H1 (cell line): ENCODE results near the gene CIZ1. TPM values are rescaled to one million over a fixed set of nuclear protein-coding genes. Genes with fewer than 3 reads are reported as not detected.

ENCODE experiments used
- CTCF ChIA-PET: fragments of 300-600 bp; sonication (Branson Sonifier 250); formaldehyde crosslinking; loops from one replicate; lab custom pipeline; 2021; ENCODE audit not compliant: partially characterized antibody; lab: Charles Lee
- POLR2A ChIA-PET: fragments of 300-600 bp; sonication (Branson Sonifier 250); formaldehyde crosslinking; loops from one replicate; lab custom pipeline; 2021; ENCODE audit warnings: inconsistent platforms; ENCODE audit not compliant: partially characterized antibody; lab: Charles Lee
- DNase-seq, 2 experiments: peaks; one replicate each; pipeline versions ENCODE4 v3.0.0 to v3.0.0-alpha.2; 2010 to 2022; ENCODE audit warnings: low spot score in 2 of 2, low read depth in 1 of 2, mixed read lengths in 1 of 2
- FAIRE-seq: peaks from 2 replicates; lab custom pipeline; 2011; peaks lifted over from hg19 to GRCh38; lab: Jason Lieb, UNC
- H2AFZ ChIP-seq: 2 replicates; pipeline ENCODE4 v1.8.1; 2012; ENCODE audit warnings: low read length, inconsistent platforms
- H2AK5ac ChIP-seq: 2 replicates; pipeline ENCODE4 v1.6.1; 2013; ENCODE audit warnings: low read depth, low read length
- H2BK120ac ChIP-seq: replicated peaks from 2 replicates; pipeline ENCODE3; 2013; ENCODE audit warnings: low read depth, low read length, inconsistent platforms
- H2BK12ac ChIP-seq: 2 replicates; pipeline ENCODE4 v1.6.1; 2013; ENCODE audit warnings: low read depth, low read length
- H2BK15ac ChIP-seq: 2 replicates; pipeline ENCODE4 v1.6.1; 2013; ENCODE audit warnings: low read length
- H2BK20ac ChIP-seq: 2 replicates; pipeline ENCODE4 v1.6.1; 2013; ENCODE audit warnings: low read length
- H2BK5ac ChIP-seq: 2 replicates; pipeline ENCODE4 v1.6.1; 2013; ENCODE audit warnings: low read depth, low read length
- H3K14ac ChIP-seq: 2 replicates; pipeline ENCODE4 v1.6.1; 2013; ENCODE audit warnings: inconsistent platforms; ENCODE audit not compliant: insufficient read length
- H3K18ac ChIP-seq: 2 replicates; pipeline ENCODE4 v1.6.1; 2013; ENCODE audit warnings: low read length; ENCODE audit errors: extremely low read depth
- H3K23ac ChIP-seq: 2 replicates; pipeline ENCODE4 v1.6.1; 2013; ENCODE audit warnings: inconsistent platforms; ENCODE audit not compliant: insufficient read length
- H3K23me2 ChIP-seq: 2 replicates; pipeline ENCODE4 v1.6.1; 2013; ENCODE audit warnings: low read depth, low read length
- H3K27ac ChIP-seq: 2 replicates; pipeline ENCODE4 v1.6.1; 2011; ENCODE audit warnings: low read depth, low read length, inconsistent platforms
- H3K27me3 ChIP-seq, 4 experiments: replicated peaks in 1 of 4; 1 replicate in 1 of 4; 2 replicates in 3 of 4; pipeline versions ENCODE4 v1.6.1 to v1.8.1; 2011 to 2013; ENCODE audit warnings: low read length in 3 of 4, mild to moderate bottlenecking in 3 of 4, inconsistent platforms in 2 of 4, mixed read lengths in 2 of 4, moderate library complexity in 1 of 4; ENCODE audit not compliant: control insufficient read depth in 3 of 4, insufficient read depth in 3 of 4; ENCODE audit errors: extremely low read depth in 1 of 4
- H3K36me3 ChIP-seq, 4 experiments: 2 replicates each; pipeline versions ENCODE4 v1.6.1 to v1.8.1; 2011 to 2013; ENCODE audit warnings: mild to moderate bottlenecking in 4 of 4, low read length in 3 of 4, moderate library complexity in 2 of 4, control low read depth in 1 of 4, inconsistent platforms in 1 of 4; ENCODE audit not compliant: insufficient read depth in 4 of 4, control insufficient read depth in 2 of 4
- H3K4ac ChIP-seq: replicated peaks from 2 replicates; pipeline ENCODE3; 2013; ENCODE audit warnings: low read length, low read depth, mixed read lengths, inconsistent platforms; ENCODE audit not compliant: insufficient read length
- H3K4me1 ChIP-seq, 4 experiments: replicated peaks in 1 of 4; 1 replicate in 1 of 4; 2 replicates in 3 of 4; pipeline versions ENCODE4 v1.6.1 to v1.8.1; 2011 to 2013; ENCODE audit warnings: low read length in 3 of 4, inconsistent platforms in 2 of 4, mixed read lengths in 1 of 4; ENCODE audit not compliant: insufficient read depth in 4 of 4, control insufficient read depth in 3 of 4
- H3K4me2 ChIP-seq, 2 experiments: 2 replicates each; pipeline versions ENCODE4 v1.6.1 to v1.8.1; 2011 to 2013; ENCODE audit warnings: low read depth in 2 of 2, low read length in 2 of 2, control low read depth in 1 of 2, inconsistent platforms in 1 of 2, mild to moderate bottlenecking in 1 of 2; ENCODE audit not compliant: insufficient read depth in 1 of 2
- H3K4me3 ChIP-seq, 4 experiments: fragments of 200-600, 300-600 bp in 1 of 4; sonication (generic), shearing (Covaris generic), sonication (Bioruptor Twin) in 1 of 4; 2 replicates each; pipeline versions ENCODE4 v1.5.1 to v1.8.1; 2011 to 2016; ENCODE audit warnings: low read length in 4 of 4, low read depth in 3 of 4, control low read depth in 2 of 4, inconsistent platforms in 2 of 4, mild to moderate bottlenecking in 2 of 4, mixed read lengths in 1 of 4, moderate library complexity in 1 of 4; ENCODE audit not compliant: insufficient read depth in 2 of 4; ENCODE audit errors: extremely low read depth in 1 of 4
- H3K56ac ChIP-seq: replicated peaks from 2 replicates; pipeline ENCODE3; 2013; ENCODE audit warnings: low read depth, mild to moderate bottlenecking, mixed read lengths, low read length, inconsistent platforms; ENCODE audit not compliant: insufficient read length
- H3K79me1 ChIP-seq: 2 replicates; pipeline ENCODE4 v1.6.1; 2013; ENCODE audit warnings: low read depth, low read length, control low read depth
- H3K79me2 ChIP-seq, 2 experiments: 2 replicates each; pipeline versions ENCODE4 v1.6.1 to v1.8.1; 2012 to 2013; ENCODE audit warnings: low read length in 2 of 2, mild to moderate bottlenecking in 2 of 2, inconsistent platforms in 1 of 2; ENCODE audit not compliant: insufficient read depth in 2 of 2, control insufficient read depth in 1 of 2
- H3K9ac ChIP-seq, 4 experiments: replicated peaks in 1 of 4; 1 replicate in 1 of 4; 2 replicates in 3 of 4; pipeline versions ENCODE4 v1.6.1 to v1.8.1; 2011 to 2013; ENCODE audit warnings: low read depth in 3 of 4, low read length in 3 of 4, control low read depth in 2 of 4, mild to moderate bottlenecking in 2 of 4, moderate library complexity in 2 of 4, inconsistent platforms in 1 of 4; ENCODE audit errors: extremely low read depth in 1 of 4
- H3K9me3 ChIP-seq, 2 experiments: 2 replicates each; pipeline versions ENCODE4 v1.6.1 to v1.8.1; 2012 to 2013; ENCODE audit warnings: mild to moderate bottlenecking in 2 of 2, moderate library complexity in 2 of 2, control low read depth in 1 of 2, inconsistent platforms in 1 of 2, low read depth in 1 of 2, low read length in 1 of 2, mixed read lengths in 1 of 2; ENCODE audit not compliant: insufficient read depth in 2 of 2
- H4K20me1 ChIP-seq, 2 experiments: replicated peaks in 1 of 2; 2 replicates each; pipeline versions ENCODE3 to v1.8.1; 2011 to 2013; ENCODE audit warnings: inconsistent platforms in 2 of 2, low read length in 2 of 2, mild to moderate bottlenecking in 1 of 2; ENCODE audit not compliant: insufficient read depth in 2 of 2, control insufficient read depth in 1 of 2
- H4K5ac ChIP-seq: 2 replicates; pipeline ENCODE4 v1.6.1; 2013; ENCODE audit warnings: low read length, low read depth, mixed read lengths, inconsistent platforms; ENCODE audit not compliant: insufficient read length
- H4K8ac ChIP-seq: 2 replicates; pipeline ENCODE4 v1.8.0; 2013; ENCODE audit warnings: mild to moderate bottlenecking, moderate library complexity, low read length, inconsistent platforms; ENCODE audit not compliant: insufficient read depth; ENCODE audit errors: extremely low read depth
- H4K91ac ChIP-seq: replicated peaks from 2 replicates; pipeline ENCODE3; 2013; ENCODE audit warnings: low read length, mixed read lengths, inconsistent platforms; ENCODE audit not compliant: insufficient read length
- EGR1 ChIP-seq: IDR thresholded peaks from 2 replicates; pipeline ENCODE4 v1.6.1; 2011; ENCODE audit warnings: low read depth, low read length, borderline replicate concordance
- EZH2 ChIP-seq: fragments of 200-600 bp; sonication (generic); IDR thresholded peaks from 2 replicates; pipeline ENCODE4 v1.7.1; 2012; ENCODE audit warnings: low read depth, mild to moderate bottlenecking, moderate library complexity, low read length, inconsistent platforms; ENCODE audit not compliant: severe bottlenecking
- GTF2F1 ChIP-seq: IDR thresholded peaks from 2 replicates; pipeline ENCODE4 v1.6.1; 2012; ENCODE audit warnings: low read depth, low read length, improper control_type of control experiment, borderline replicate concordance
- JUN ChIP-seq: IDR thresholded peaks from 2 replicates; pipeline ENCODE4 v1.6.1; 2011; ENCODE audit warnings: low read depth, mild to moderate bottlenecking, improper control_type of control experiment, low read length
- PHF8 ChIP-seq: fragments of 200-600 bp; sonication (generic); conservative IDR thresholded peaks from 2 replicates; pipeline ENCODE4 v1.7.1; 2012; ENCODE audit warnings: low read depth, mild to moderate bottlenecking, inconsistent platforms, low read length, moderate library complexity
- POLR2AphosphoS5 ChIP-seq: IDR thresholded peaks from 2 replicates; pipeline ENCODE4 v1.6.1; 2011; ENCODE audit warnings: low read depth, low read length
- RAD21 ChIP-seq, 2 experiments: IDR thresholded peaks in 1 of 2; conservative IDR thresholded peaks in 1 of 2; 2 replicates each; pipeline ENCODE4 v1.6.1; 2011; ENCODE audit warnings: low read depth in 2 of 2, low read length in 2 of 2, improper control_type of control experiment in 1 of 2, inconsistent platforms in 1 of 2, mild to moderate bottlenecking in 1 of 2, moderate library complexity in 1 of 2
- SP1 ChIP-seq: IDR thresholded peaks from 2 replicates; pipeline ENCODE4 v1.6.1; 2011; ENCODE audit warnings: low read depth, low read length
- TCF12 ChIP-seq: IDR thresholded peaks from 2 replicates; pipeline ENCODE4 v1.6.1; 2011; ENCODE audit warnings: low read depth, mild to moderate bottlenecking, low read length
- YY1 ChIP-seq: IDR thresholded peaks from 2 replicates; pipeline ENCODE4 v1.6.1; 2011; ENCODE audit warnings: low read depth, mild to moderate bottlenecking, low read length
- WGBS, 2 experiments: shearing (Covaris generic) in 1 of 2; methylation state at CpG; one replicate each; pipeline versions ENCODE4 v1.1.6 to v1.1.7; 2013 to 2015; ENCODE audit warnings: low lambda C conversion rate in 2 of 2, mixed read lengths in 2 of 2, inconsistent platforms in 1 of 2, low coverage in 1 of 2, missing lambda C conversion rate in 1 of 2; ENCODE audit not compliant: insufficient replicate concordance in 2 of 2, insufficient coverage in 1 of 2, insufficient read length in 1 of 2; ENCODE audit errors: extremely low coverage in 1 of 2, missing lambda C conversion rate in 1 of 2; 5-methylcytosine and 5-hydroxymethylcytosine counted together
- polyA plus RNA-seq, 7 experiments: library from polyadenylated mRNA; depleted of rRNA in 3 of 7; stranded (reverse) in 5 of 7; unstranded in 2 of 7; fragments of >200 nt in 5 of 7; fragments of 200-250 nt in 2 of 7; gene quantifications; 1 replicate in 5 of 7; 2 replicates in 1 of 7; 4 replicates in 1 of 7; pipeline versions ENCODE4 v1.2.1 to v1.2.3, GENCODE V29; 2011 to 2013; ENCODE audit warnings: missing spikeins in 2 of 7, mixed read lengths in 2 of 7
- total RNA-seq: library from RNA; stranded (reverse); fragmentation: NEBNext Ultra II Directional; extraction: Animal tissue kit (Norgen Biotek cat#: 25700); gene quantifications from 2 replicates; pipeline ENCODE4 v1.2.1, GENCODE V29; 2021
- TF ChIP-seq, protein P1 (sequence below): IDR thresholded peaks from 2 replicates; pipeline ENCODE4 v1.6.1; 2011; ENCODE audit warnings: low read depth, mild to moderate bottlenecking, low read length; ENCODE audit not compliant: insufficient read depth

The CIZ1 gene
- total and polyA plus RNA-seq, 2 of the 8 experiments (the other 6 are each of a cell fraction or from before 2014, with no cell fraction given) = 66.0 to 107 TPM

DNA sequence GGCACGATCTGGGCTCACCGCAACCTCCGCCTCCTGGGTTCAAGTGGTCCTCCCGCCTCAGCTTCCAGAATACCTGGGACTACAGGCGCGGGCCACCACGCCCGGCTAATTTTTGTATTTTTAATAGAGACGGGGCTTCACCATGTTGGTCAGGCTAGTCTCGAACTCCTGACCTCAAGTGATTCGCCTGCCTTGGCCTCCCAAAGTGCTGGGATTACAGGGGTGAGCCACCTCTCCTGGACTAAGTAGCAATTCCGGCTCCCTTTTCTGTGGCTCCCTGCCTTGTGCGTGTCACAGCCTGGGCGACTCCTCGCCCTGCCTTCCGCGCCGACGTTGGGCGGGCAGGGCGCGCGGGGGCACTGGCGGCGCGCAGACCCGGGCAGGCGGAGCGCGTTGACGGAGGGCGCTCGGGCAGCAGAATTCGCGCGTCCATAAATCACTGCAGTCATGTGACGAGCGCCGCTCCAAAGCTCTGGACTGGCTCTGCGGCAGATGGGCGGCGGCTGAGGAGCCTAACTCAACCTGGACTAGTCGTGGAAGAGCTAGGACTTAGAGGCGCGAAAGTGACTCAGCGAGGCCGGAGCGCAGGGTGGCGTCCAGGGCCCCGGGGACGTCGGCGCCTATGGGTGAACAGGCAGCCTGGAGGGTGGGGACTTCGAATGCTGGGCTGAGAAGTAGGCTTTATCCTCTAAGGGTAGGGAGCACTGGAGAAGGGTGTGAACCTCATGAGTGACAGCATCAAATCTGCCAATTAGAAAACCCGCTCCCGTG is 1.4 kb upstream of the CIZ1 start:
- peaks cover 10% of the 10 kb centered on the region; the same call in 1 of the 2 replicates for H3K23me2 ChIP-seq
- H4K91ac ChIP-seq = no peak overlapping the region
- H2AFZ ChIP-seq = no peak overlapping the region
- no peak for FAIRE-seq
- no peak overlapping the region for H2AK5ac ChIP-seq
- no peak overlapping the region for H3K56ac ChIP-seq
- H3K4me3 ChIP-seq = peak overlapping the region in 2 of 4 experiments; percentile 23 to 42; a peak in 3 of 8 replicates
- H3K4me2 ChIP-seq = peak overlapping the region; percentile 60 to 86; a peak in 3 of 4 replicates
- peaks cover 0 to 11% (median 4%) of the 10 kb centered on the region in 4 experiments; a peak in 4 of 7 replicates for H3K4me1 ChIP-seq
- H2BK12ac ChIP-seq = 0 out of 2 replicates have a peak overlapping the region, but pooled peaks have one; percentile 27
- ChIA-PET POLR2A (interaction anchor here (1.8 to 3.3 kb wide), 2 partner anchors 7 to 16 kb away, joined by 3 to 13 read pairs; no protein-coding TSS in a partner anchor), CTCF (interaction anchor here (0.6 to 1.3 kb wide), 5 partner anchors 9 to 168 kb away, joined by 3 to 4 read pairs (median 3); no protein-coding TSS in a partner anchor)
- WGBS, 2 experiments = 50% methylated on average over 53 of the region's 56 CpGs; no CpG with 5 or more reads in 1 of the 2 experiments
- no peak overlapping the region for H3K14ac ChIP-seq
- no peak overlapping the region for H2BK120ac ChIP-seq
- no peak overlapping the region for H3K4ac ChIP-seq
- no peak overlapping the region for H3K18ac ChIP-seq
- H4K5ac ChIP-seq = no peak overlapping the region
- no peak overlapping the region for H2BK5ac ChIP-seq
- H3K79me2 ChIP-seq = no peaks in the 10 kb centered on the region
- H4K20me1 ChIP-seq = no peaks in the 10 kb centered on the region
- no peaks in the 10 kb centered on the region for H3K27me3 ChIP-seq
- DNase-seq = peak in 1 of 2 experiments; percentile 31
- H3K9ac ChIP-seq = no peak overlapping the region
- H2BK20ac ChIP-seq = no peak overlapping the region
- H3K36me3 ChIP-seq = peaks cover 0 to 8% (median 3%) of the 10 kb centered on the region in 4 experiments; a peak in 2 of 8 replicates
- no peak overlapping the region for H2BK15ac ChIP-seq
- H3K23ac ChIP-seq = no peak overlapping the region
- H3K79me1 ChIP-seq = no peaks in the 10 kb centered on the region; the same call in 1 of the 2 replicates
- no peak overlapping the region for H4K8ac ChIP-seq
- H3K9me3 ChIP-seq = no peaks in the 10 kb centered on the region
- H3K27ac ChIP-seq = no peak overlapping the region
- TF ChIP-seq PHF8 (no peak), EZH2 (no peak), TCF12 (no peak), SP1 (no peak), YY1 (no peak), RAD21 (IDR thresholded peaks at IDR 0.05 in 1 of 2, conservative IDR thresholded peaks at IDR 0.05 in 1 of 2; ENCODE audit: low read depth in 2 of 2, low read length in 2 of 2) (peak; percentile 40 to 61), EGR1 (no peak), GTF2F1 (no peak), POLR2AphosphoS5 (no peak), JUN (no peak)
- TF ChIP-seq, protein P1, sequence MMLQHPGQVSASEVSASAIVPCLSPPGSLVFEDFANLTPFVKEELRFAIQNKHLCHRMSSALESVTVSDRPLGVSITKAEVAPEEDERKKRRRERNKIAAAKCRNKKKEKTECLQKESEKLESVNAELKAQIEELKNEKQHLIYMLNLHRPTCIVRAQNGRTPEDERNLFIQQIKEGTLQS = 0 out of 2 replicates have a peak, but pooled peaks have one; percentile 12
